NCI-H2196 treated with DMSO at 0.1 percent for 48 hours (cell line): ENCODE measurements around the gene FGFRL1.

Experiments used
- DNase-seq: peaks from one replicate; lab custom pipeline; 2025; ENCODE audit not compliant: unreplicated experiment; lab: John Stamatoyannopoulos, UW

FGFRL1 gene

GRCh38 chr4:1004071-1004418, 7.4 kb upstream of the FGFRL1 start:
- DNase-seq: no peak

- no peak for DNase-seq
Observed at GRCh38 chr4:1004557-1005485, 6.6 kb upstream of the FGFRL1 start.

- DNase-seq: no peak
Observed at GRCh38 chr4:1006856-1007255, 4.6 kb upstream of the FGFRL1 start.

GRCh38 chr4:1008840-1009541, 2.4 kb upstream of the FGFRL1 start:
- no peak for DNase-seq

GRCh38 chr4:1009542-1010394, 1.7 kb upstream of the FGFRL1 start:
- peak; percentile 30 for DNase-seq

GRCh38 chr4:1010395-1011021, 918 bp upstream of the FGFRL1 start:
- DNase-seq: peak; percentile 44

- no peak for DNase-seq
Observed at GRCh38 chr4:1011666-1012033, 224 bp downstream of the FGFRL1 start.

- peak; percentile 25 for DNase-seq
Observed at GRCh38 chr4:1012034-1012739, 761 bp downstream of the FGFRL1 start.

- no peak for DNase-seq
Observed at GRCh38 chr4:1013225-1014073, 2.0 kb downstream of the FGFRL1 start.

- DNase-seq: no peak
Observed at GRCh38 chr4:1014291-1015167, 3.1 kb downstream of the FGFRL1 start.

GRCh38 chr4:1015179-1015578, 3.8 kb downstream of the FGFRL1 start:
- DNase-seq: no peak

GRCh38 chr4:1015746-1016145, 4.3 kb downstream of the FGFRL1 start:
- no peak for DNase-seq

- DNase-seq: no peak
Observed at GRCh38 chr4:1017211-1017610, 5.8 kb downstream of the FGFRL1 start.

GRCh38 chr4:1017706-1018105, 6.3 kb downstream of the FGFRL1 start:
- no peak for DNase-seq

GRCh38 chr4:1018147-1019020, 7.0 kb downstream of the FGFRL1 start:
- DNase-seq: no peak

- no peak for DNase-seq
Observed at GRCh38 chr4:1019320-1019719, 7.9 kb downstream of the FGFRL1 start.

- no peak for DNase-seq
Observed at GRCh38 chr4:1019729-1020470, 8.5 kb downstream of the FGFRL1 start.
